GM12865 (cell line): ENCODE results near the gene ANAPC10.
"Not testable (repeated sequence)": the region's sequence is repeated elsewhere in the genome, so short reads cannot be mapped to it uniquely, and the experiment has no call there.

Experiments used
- DNase-seq: peaks from one replicate; pipeline ENCODE4 v3.0.0; 2010; ENCODE audit warnings: low read depth
- H3K4me3 ChIP-seq: 2 replicates; pipeline ENCODE4 v1.5.1; 2011; ENCODE audit warnings: mild to moderate bottlenecking, low read depth, low read length, control low read depth
- TF ChIP-seq, protein P1 (sequence below): IDR thresholded peaks from 2 replicates; pipeline ENCODE4 v1.5.1; 2011; ENCODE audit warnings: low read length, control low read depth, low read depth, inconsistent platforms; ENCODE audit not compliant: insufficient read depth; ENCODE audit errors: missing control alignments

ANAPC10 gene

DNA sequence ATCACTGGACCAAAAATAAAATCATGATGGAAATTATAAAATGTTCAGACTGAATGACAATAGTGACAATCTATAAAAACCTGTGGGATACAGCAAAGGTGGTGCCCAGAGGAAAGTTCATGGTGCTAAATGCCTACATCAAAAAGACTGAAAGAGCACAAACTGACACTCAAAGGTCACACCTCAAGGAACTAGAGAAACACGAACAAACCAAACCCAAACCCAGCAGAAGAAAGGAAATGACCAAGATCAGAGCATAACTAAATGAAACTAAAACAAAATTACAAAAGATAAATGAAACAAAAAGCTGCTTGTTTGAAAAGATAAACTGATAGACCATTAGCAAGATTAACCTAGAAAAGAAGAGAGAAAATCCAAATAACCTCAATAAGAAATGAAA lies 78.7 kb downstream of the ANAPC10 start:
- H3K4me3 ChIP-seq, result no peak overlapping the region
- peak; percentile 41 for DNase-seq
- TF ChIP-seq, protein P1, sequence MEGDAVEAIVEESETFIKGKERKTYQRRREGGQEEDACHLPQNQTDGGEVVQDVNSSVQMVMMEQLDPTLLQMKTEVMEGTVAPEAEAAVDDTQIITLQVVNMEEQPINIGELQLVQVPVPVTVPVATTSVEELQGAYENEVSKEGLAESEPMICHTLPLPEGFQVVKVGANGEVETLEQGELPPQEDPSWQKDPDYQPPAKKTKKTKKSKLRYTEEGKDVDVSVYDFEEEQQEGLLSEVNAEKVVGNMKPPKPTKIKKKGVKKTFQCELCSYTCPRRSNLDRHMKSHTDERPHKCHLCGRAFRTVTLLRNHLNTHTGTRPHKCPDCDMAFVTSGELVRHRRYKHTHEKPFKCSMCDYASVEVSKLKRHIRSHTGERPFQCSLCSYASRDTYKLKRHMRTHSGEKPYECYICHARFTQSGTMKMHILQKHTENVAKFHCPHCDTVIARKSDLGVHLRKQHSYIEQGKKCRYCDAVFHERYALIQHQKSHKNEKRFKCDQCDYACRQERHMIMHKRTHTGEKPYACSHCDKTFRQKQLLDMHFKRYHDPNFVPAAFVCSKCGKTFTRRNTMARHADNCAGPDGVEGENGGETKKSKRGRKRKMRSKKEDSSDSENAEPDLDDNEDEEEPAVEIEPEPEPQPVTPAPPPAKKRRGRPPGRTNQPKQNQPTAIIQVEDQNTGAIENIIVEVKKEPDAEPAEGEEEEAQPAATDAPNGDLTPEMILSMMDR, result no peak

DNA sequence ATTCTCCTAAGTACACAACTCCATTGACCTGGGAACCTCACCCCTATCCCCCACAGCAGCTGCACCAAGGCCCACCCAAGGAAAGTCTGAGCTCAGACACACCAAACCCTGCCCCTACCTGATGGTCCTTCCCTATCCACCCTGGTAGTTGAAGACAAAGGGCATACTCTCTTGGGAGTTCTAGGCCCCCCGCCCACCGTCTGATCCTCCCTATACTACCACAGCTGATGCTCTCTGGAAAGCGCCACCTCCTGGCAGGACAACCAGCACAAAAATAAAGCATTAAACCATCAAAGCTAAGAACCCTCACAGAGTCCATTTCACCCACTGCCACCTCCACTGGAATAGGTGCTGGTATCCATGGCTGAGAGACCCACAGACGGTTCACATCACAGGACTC lies 83.6 kb downstream of the ANAPC10 start:
- TF ChIP-seq, protein P1, result no peak
- no peak for DNase-seq
- H3K4me3 ChIP-seq, result no peak overlapping the region

DNA sequence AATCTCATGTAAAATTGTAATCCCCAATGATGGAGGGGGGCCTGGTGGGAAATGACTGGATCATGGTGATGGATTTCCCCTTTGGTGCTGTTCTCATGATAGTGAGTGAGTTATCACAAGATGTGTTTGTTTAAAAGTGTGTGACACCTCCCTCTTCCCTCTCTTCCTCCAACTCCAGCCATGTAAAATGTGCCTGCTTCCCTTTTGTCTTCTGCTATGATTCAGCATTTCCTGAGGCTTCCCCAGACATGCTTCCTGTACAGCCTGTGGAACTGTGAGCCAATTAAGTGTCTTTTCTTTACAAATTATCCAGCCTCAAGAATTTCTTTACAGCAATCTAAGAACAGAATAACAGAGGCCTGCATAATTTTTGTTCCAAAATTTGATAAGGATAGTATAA lies 85.2 kb downstream of the ANAPC10 start:
- H3K4me3 ChIP-seq, result no peak overlapping the region
- DNase-seq, result peak; percentile 8
- TF ChIP-seq, protein P1, result no peak

DNA sequence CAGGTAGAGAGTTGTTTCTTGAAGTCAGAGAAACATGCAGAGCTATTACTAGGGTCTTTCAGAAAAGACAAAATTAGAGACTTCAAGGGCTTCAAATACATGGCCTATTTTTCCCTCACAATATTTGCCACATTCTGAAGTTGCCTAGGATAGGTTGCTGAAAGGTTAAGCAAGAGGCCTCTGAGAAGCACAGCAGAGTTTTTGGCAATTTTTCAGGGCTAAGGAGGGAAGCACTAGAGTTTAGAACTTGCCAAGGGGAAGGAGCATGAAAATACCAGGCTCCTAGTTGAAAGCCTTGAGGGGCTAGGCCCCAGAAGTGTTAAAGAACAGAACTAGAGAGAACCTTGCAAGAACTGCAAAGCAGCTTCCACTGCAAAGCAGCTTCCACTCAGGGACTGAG lies 86.4 kb downstream of the ANAPC10 start:
- no peak overlapping the region for H3K4me3 ChIP-seq
- TF ChIP-seq, protein P1, result no peak
- no peak for DNase-seq

DNA sequence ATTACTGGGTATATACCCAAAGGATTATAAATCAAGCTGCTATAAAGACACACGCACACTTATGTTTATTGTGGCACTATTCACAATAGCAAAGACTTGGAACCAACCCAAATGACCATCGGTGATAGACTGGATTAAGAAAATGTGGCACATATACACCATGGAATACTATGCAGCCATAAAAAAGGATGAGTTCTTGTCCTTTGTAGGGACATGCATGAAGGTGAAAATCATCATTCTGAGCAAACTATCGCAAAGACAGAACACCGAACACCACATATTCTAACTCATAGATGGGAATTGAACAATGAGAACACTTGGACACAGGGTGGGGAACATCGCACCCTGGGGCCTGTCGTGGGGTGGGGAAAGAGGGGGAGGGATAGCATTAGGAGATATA lies 87.7 kb downstream of the ANAPC10 start:
- not testable (repeated sequence) for H3K4me3 ChIP-seq, DNase-seq

DNA sequence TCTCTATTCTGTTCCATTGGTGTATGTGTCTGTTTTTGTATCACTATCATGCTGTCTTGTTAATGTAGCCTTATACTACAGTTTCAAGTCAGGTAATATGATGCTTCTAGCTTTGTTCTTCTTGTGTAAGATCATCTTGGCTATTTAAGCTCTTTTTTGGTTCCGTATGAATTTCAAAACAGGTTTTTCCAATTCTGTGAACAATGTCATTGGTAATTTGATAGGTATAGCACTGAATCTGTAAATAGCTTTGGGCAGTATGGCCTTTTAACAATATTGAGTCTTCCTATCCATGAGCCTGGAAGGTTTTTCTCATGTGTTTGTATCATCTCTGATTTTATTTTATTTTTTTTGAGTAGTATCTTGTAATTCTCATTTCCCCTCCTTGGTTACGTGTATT lies 94.3 kb downstream of the ANAPC10 start:
- TF ChIP-seq, protein P1, result no peak
- DNase-seq, result no peak
- H3K4me3 ChIP-seq, result no peak overlapping the region

DNA sequence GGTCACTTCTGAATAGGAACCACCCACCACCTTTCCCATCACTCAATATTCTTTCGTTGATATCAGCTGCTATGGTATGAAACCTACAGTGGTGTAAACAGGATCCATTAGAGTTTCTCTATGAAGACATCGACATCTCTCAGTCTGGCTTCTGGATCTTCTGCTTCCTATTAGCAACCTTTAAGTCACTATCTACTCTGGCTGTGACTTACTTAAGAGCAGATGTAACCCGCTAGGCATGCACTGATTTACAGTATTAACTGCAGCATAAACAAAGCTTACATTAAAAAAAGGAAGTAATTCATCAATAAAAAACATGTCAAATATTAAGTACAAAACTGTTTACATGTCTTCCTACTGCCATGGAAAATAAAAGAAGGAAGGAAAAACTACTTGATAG lies 96.4 kb downstream of the ANAPC10 start:
- no peak overlapping the region for H3K4me3 ChIP-seq
- TF ChIP-seq, protein P1, result no peak
- no peak for DNase-seq

DNA sequence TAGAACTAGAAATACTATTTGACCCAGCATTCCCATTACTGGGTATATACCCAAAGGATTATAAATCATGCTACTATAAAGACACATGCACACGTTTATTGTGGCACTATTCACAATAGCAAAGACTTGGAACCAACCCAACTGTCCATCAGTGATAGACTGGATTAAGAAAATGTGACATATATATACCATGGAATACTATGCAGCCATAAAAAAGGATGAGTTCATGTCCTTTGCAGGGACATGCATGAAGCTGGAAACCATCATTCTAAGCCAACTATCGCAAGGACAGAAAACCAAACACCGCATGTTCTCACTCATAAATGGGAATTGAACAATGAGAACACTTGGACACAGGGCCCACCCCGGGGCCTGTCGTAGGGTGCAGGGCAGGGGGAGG lies 97.3 kb downstream of the ANAPC10 start:
- not testable (repeated sequence) for H3K4me3 ChIP-seq, DNase-seq
